COLO668 (cell line): Measurements from ENCODE around the gene CRYZ.
A peak's percentile ranks its signal among the peaks of the same experiment; 100 is the strongest.
"Not testable (repeated sequence)": the region's sequence is repeated elsewhere in the genome, so short reads cannot be mapped to it uniquely, and the experiment has no call there.

Source experiments
- DNase-seq: peaks from one replicate; lab custom pipeline; 2025; ENCODE audit not compliant: unreplicated experiment; lab: John Stamatoyannopoulos, UW

CRYZ gene, protein sequence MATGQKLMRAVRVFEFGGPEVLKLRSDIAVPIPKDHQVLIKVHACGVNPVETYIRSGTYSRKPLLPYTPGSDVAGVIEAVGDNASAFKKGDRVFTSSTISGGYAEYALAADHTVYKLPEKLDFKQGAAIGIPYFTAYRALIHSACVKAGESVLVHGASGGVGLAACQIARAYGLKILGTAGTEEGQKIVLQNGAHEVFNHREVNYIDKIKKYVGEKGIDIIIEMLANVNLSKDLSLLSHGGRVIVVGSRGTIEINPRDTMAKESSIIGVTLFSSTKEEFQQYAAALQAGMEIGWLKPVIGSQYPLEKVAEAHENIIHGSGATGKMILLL

DNA sequence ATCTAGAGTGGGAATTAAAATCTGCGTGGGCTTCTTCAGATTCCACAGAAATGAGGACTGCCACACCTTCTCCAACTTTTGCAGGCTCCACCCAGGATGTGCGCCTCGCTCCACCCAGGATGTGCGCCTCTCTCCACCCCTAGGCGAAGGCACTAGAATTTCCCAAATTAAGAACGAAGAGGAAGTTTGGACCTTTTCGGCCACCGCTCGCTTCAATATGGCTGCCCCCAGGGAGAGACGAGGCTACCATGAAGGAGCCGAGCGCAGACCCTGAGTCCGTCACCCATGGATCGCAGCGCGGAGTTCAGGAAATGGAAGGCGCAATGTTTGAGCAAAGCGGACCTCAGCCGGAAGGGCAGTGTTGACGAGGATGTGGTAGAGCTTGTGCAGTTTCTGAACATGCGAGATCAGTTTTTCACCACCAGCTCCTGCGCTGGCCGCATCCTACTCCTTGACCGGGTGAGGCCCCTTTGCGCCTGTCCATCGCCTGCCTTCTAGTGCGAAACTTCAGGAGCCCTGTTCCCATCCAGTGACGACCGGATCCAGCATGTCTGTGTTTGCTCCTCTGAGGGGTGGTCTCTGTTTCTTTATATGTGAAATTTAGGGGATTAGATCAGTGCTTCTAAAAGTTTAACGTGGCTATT is at the start of gene CRYZ, which contains the start of gene TYW3:
Gene CRYZ (minus strand): TSS at position 91 of the 644 bp plus-strand sequence. CDS start 8,229 bp downstream, outside the sequence.
Gene TYW3 (plus strand): TSS at position 193 of the 644 bp plus-strand sequence. CDS start 93 bp downstream, at position 286.
- DNase-seq = peak; percentile 97

DNA sequence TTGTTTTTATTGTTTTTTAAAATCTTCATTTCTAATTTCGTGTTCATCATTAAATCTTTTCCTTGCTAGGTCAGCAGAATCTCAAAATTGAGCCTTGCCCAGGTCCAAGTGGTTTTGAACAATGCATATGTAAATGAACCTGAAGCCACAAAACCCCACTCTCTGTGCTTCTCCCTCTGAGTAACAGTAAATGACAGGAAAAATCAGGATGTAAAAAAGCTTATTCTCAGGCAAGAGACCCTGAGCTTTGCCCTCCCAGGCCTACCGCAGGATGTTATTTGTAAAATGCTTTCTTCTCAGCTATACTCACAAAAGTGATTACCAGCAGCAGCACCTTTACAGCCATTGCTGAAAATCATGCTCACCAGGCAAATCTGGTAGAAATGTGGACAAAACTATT is 47.7 kb upstream of the CRYZ start:
- no peak for DNase-seq

DNA sequence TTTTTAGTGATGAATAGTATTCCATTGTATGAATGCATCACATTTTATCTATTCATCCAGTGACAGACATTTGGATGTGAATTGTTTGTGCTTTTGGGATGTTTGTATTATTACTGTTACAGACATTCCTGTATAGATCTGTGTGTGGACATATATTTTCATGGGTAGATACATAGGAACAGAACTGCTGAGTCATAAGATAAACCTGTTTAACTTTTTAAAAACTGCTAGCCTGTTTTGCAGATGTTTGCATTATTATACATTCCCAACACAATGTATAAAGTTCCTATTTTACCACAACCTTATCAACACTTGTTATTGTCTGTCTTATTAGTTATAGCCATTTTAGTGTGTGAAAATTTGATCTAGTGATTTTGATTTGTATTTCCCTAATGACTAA is 46.9 kb upstream of the CRYZ start:
- DNase-seq = no peak

DNA sequence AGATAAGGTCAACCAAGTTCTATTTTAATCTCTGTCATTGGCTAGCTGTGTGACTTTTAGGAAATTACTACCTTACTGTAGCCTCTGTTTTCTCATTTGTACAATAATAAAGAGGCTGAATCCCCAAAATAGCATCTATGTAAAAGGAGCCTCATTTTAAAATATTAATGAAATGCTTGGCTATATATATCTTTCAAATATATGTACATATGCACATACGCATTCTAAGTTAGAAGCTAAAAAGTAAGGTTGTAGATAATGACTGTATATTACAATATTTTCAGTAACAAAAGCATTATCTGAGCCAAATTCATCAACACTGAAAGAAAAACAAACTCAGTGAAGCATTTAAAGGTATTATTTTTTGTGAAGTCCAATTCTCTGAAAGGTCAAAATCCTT is 44.7 kb upstream of the CRYZ start:
- no peak for DNase-seq

DNA sequence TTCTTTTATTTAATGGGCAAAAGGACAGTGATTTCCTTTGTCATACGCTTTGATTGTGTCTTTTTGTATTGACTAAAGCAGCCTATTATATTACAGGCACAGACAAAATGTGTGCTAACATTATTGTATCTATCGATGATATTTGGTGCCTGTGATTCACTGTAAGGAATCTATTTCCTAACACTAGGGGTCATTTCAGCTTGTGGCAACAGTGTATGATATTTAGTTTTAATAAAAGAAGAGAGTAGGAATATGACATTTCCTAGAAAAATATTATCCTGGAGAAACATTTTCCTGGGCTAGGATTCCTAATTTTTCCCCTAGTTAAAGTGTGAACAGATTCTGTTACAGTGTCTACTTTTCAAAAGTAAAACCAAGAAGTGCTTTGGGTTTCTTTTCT is 42.9 kb upstream of the CRYZ start:
- DNase-seq = no peak

DNA sequence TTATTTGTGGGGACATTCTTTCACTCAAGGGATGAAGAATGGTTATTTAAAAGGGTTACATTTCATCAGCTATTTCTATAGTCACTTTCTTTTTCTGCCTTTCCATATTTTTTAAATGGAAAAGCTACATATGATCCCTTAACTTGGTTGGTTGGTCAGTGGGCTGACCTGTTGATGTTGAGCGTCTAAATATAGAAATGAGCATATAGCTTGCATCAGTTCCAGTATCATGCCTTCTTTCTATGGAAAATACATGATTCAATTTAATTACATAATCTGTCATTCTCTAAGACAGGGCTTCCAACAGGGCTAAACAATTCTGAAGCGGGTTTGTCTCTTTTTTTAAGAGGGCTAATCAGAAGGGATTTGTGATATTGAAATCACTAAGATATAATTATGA is 40.7 kb upstream of the CRYZ start:
- DNase-seq = no peak

DNA sequence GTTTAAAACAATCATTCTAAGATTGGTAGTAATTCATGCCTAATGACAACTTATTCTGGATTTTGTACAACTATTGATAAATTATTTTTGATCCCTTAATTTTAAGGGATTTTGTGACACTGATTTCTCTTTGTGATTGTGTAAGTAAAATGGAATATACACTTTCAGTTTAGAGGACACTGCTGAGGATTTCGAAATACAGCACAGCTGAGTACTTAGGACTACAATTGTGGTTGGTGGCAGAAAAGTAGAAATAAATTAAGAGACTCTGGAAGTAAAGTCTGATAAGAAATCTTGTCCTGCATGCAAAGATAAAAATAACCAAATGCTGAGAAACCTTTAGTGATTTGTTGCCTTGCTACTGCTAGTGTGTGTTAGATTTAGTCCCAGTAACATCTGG is 40.1 kb upstream of the CRYZ start:
- DNase-seq = no peak

DNA sequence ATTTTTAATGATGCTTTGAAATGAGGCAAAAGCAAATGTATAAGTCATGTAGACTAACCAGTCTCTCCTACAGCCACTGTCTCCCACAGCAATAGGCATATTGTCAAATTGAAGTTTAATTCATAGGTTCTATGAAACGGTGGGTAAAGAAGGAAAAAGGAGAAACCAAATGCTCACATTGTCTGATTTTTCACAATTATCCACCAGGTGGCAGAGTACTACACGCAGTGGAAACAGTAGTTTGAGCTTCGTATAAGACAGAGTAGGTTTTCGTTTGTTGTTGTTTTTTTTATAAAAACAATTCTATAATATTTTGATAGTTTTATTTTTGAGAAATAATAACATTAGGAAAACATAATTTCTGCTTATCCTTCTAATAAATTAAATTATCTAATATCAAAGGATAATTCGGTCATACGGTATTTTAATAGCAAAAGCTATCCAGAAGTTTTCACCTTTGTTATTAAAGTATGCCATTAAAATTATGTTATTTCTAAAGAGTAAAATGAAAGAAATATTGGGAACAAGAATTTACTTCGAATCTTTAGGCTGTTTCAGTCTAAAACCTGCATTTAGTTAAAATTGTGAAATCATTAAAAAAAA is 39.2 kb upstream of the CRYZ start:
- peak; percentile 48 for DNase-seq

DNA sequence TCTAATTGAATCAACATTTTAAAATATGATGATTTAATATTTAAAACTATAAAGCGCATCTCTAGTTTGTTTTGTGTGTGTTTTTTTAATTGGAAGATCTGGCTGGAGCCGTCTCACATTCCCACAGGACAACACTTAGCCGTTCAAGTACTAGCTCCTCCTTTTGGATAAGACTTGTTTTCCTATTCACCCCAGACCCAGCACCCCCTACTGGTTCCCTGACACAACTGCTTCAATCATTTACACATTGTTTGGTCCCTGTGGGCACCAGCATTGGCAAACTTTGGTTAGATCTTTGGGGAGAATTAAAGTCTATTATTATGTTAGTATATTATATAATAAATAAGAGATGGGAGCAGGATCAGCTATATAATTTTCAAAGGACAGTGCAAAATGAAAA is 34.6 kb upstream of the CRYZ start:
- DNase-seq = no peak

DNA sequence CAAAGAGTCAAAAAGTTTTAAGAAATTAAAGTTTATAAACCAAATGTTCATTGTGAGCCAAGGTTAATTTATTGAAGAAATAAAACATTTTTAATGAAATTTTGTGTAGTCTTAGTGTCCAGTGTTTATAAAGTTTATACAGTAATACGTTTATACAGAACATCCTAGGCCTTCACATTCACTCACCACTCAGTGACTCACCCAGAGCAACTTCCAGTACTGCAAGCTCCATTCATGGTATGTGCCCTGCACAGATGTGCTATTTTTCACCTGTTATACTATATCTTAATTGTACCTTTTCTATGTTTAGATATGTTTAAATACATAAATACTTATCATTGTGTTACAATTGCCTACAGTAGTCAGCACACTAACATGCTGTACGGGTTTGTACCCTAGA is 33.7 kb upstream of the CRYZ start:
- DNase-seq = no peak

DNA sequence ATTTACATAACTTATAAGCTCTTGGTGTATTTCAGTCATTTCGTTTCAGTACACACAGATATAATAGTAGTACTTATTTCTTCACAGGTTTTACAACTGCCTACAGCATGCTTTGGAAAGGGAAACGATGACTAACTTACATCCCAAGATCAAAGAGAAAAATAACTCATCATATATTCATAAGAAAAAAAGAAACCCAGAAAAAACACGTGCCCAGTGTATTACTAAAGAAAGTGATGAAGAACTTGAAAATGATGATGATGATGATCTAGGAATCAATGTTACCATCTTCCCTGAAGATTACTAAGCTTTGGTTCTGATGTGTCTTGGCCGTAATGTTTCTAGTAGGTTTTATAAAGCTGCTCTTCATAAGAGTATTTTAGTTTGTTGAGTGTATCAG is 31.0 kb upstream of the CRYZ start:
- no peak for DNase-seq

DNA sequence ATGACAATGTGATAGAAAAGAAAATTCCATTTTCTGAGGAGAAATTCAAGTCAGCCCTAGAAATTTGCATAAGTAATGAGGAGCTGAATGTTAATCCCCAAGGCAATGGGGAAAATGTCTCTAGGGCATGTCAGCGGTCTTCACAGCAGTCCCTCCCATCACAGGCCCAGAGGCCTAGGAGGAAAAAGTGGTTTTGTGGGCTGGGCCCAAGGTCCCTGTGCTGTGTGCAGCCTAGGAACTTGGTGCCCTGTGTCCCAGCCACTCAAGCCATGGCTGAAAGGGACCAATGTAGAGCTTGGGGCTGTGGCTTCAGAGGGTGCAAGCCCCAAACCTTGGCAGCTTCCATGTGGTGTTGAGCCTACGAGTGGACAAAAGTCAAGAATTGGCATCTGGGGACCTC is 23.8 kb upstream of the CRYZ start:
- not testable (repeated sequence) for DNase-seq

DNA sequence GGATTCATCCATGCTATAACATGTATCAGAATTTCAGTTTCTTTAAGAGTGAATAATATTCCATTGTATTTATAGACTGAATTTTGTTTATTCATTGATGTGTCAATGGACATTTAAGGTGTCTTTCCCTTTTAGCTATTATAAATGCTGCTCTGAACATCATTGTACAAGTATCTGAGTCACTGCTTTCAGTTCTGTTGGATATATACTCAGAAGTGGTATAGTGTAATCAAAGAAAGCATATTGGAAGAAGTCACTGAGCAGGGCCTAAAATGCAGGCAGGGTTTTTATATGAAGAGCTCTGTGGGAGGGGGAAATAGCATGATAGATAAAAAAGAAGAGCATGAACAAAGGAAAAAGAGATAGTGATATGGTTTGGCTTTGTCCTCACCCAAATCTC is 22.6 kb upstream of the CRYZ start:
- DNase-seq = no peak

DNA sequence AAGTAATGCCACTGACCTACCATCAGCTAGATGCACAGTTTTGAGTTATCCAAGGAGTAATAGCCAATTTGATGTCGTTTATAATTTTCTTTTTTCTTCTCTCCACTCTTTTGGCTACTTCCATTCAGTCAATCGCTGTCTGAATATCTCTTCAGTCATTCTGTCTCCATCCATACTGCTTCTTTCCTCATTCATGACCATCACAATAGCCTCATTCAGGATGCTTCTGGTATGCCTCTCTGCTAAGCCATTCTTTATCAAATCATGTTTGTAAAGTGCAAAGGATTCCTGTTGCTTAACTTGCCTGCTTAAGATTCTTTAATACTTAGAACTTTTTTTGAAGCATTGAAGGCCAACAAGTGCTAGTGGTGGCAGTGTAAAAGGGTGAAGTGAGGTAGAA is 20.3 kb upstream of the CRYZ start:
- no peak for DNase-seq

DNA sequence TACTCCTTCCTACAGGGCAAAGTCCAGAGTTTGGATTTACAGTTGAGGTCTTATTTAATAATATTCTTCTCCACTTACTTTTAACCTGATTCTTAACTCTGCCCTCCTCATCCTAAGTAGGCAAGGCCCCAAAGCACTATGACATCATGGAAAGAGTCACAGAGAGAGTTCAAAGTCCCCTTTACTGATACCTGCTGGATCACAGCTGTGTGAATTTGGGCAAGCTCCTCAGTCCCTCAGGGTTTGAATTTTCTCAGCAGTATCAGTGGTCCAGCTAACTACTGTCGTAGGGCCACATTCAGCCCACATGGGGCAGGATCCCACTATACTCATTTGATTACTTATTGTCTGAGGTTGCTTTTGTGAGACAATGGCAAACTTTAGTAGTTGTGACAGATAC is 16.1 kb upstream of the CRYZ start:
- DNase-seq = no peak

DNA sequence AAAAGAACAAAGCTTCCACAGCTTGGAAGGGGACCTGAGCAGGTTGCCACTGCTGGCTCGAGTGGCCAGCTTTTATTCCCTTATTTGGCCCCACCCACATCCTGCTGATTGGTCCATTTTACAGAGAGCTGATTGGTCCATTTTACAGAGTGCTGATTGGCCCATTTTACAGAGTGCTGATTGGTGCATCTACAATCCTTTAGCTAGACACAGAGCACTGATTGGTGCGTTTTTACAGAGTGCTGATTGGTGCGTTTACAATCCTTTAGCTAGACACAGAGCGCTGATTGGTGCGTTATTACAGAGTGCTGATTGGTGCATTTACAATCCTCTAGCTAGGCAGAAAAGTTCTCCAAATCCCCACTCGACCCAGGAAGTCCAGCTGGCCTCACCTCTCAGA is 12.4 kb upstream of the CRYZ start:
- DNase-seq = not testable (repeated sequence)

DNA sequence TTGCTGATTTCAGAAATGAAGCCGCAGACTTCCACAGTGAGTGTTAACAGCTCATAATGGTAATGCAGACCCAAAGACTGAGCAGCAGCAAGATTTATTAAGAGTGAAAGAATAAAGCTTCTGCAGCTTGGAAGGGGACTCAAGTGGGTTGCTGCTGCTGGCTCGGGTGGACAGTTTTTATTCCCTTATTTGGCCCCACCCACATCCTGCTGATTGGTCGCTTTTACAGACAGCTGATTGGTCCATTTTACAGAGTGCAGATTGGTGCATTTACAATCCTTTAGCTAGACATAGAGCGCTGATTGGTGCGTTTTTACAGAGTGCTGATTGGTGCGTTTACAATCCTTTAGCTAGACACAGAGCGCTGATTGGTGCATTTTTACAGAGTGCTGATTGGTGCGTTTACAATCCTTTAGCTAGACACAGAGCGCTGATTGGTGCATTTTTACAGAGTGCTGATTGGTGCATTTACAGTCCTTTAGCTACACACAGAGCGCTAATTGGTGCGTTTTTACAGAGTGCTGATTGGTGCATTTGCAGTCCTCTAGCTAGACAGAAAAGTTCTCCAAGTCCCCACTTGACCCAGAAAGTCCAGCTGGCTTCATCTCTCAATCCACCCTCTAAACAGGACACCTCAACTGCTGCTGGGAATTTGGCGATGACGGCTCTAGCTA is 7.6 kb upstream of the CRYZ start:
- not testable (repeated sequence) for DNase-seq

DNA sequence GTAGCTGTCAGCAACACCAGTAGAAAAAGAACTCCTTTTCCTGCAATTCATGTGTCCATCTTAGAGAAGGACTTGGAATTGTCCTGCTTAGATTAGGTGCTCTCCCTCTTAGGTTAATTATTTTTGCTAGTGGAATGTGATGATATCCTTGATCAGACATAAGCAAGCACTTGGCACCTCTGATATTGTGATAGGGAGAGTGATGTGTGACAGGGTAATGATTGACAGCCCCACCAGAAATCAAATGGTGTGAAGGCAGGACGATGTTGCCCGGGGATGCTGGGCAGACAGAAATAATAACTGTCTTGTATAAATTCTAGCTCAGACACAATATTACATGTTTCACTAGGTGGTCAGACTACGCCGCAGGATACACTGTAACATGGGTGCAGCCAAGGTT is 4.5 kb upstream of the CRYZ start:
- DNase-seq = no peak

DNA sequence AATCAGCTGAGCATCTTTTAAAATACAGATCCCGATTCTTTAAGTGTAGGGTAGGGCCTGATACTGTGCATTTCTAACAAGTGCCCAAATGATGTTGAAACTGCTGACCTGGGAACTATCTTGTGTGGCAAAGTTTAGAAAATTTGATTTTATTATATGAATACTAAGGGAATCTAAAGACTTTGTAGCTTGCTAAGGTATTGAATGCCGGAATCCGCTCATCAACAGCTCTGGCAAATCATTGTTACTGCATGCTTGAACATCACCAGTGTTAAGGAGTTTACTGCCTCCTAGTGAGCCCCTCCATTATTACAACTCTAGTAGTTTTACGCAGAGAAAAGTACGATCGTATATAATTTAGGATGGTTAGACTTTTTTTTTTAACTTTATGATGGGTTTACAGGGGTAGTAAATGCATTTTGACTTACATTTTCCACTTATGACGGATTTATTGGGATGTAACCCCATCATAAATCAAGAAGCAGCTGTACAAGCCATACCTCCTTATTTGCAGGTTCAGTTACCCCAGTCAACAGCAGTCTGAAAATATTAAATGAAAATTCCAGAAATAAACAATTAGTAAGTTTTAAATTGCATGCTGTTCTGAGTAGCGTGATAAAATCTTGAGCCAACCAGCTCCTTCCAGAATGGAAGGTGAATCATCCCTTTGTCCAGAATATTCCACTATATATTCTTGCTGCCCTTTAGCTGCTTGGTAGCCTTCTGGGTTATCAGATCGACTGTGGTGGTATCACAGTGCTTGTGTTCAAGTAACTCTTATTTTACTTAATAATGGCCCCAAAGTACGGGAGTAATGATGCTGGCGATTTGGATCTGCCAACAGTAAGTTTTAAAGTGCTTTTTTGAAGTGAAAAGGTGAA is 994 bp upstream of the CRYZ start:
- peak; percentile 58 for DNase-seq

DNA sequence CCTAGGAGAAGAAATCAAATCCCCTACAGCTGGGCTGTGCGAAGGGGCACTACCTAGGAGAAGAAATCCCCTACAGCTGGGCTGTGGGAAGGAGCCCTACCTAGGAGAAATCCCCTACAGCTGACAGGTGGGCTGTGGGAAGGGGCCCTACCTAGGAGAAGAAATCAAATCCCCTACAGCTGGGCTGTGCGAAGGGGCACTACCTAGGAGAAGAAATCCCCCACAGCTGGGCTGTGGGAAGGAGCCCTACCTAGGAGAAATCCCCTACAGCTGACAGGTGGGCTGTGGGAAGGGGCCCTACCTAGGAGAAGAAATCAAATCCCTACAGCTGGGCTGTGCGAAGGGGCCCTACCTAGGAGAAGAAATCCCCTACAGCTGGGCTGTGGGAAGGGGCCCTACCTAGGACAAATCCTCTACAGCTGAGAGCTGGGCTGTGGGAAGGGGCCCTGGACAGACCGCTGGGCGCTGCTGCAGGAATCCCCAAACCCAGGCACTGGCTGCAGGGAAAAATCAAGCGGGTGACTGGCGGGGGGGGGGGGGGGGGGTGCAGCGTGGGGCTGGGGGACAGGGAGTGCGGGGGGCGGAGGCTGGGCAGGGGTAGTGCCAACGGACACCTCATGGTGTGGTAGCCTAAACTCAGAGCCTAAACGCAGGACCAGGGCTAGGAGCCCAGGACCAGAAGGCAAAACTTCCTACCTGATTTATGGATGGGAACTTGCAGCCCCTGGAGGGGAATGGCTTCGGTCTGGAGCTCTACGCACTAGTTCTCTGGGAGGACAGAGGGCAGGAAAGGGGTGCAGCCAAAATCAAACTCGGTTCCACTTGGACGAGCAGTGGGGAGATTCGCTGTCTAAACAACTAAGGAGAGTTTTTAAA is 541 bp downstream of the CRYZ start:
- peak; percentile 52 for DNase-seq
